Dermis microvascular lymphatic vessel endothelial cell (primary cell): Measurements from ENCODE around the gene GRK5. TPM values are rescaled to one million over a fixed set of nuclear protein-coding genes. Genes with fewer than 3 reads are reported as not detected.

Source experiments
- DNase-seq, 2 donors: peaks; one replicate each; pipeline versions ENCODE4 v3.0.0 to v3.0.0-alpha.2; 2010; ENCODE audit warnings: low read depth in 2 of 2
- total RNA-seq: library from RNA; depleted of rRNA; stranded (reverse); fragments of >200 nt; gene quantifications from 2 replicates; pipeline ENCODE4 v1.2.1, GENCODE V29; 2014

The GRK5 gene
- total RNA-seq, 1 donor from 2014 or later: 28.0 TPM

DNA sequence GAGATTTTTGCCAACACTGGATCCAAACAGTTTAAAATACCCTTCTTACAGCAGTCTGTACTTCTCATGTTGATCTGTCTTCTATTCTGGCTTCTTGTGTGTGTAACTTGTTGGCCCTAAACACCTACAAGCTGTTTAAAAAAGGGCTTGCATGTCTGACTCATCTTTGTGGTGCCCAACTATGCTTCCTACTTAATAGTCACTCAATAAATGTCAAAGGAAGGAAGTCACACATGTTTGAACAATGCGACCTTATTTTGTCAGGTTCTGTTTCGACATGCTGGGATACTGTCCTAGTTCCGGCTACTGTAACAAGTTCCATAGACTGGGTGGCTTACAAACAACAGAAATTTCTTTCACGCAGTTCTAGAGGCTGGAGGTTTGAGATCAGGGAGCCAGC lies 9.4 kb upstream of the GRK5 start:
- peak; percentile 82 to 84 for DNase-seq

DNA sequence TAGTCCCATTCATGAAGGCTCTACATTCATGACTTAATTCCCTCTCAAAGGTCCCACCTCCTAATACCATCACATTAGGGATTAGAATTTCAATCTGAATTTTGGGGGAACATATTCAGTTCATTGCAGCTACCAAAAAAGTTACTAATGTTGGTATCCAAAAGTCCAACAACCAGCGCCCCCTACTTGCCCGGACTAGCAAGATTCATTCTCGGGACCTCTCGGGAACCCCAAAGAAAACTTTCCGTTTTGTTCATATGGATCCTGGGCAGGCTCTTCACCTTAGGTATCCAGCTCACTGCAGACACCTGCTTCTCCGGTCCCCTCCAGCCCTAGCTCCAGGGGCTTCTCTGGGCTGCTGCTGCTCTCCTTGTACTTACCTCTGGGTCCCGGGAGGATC lies 8.9 kb upstream of the GRK5 start:
- peak in 1 of 2 donors; percentile 9 for DNase-seq

DNA sequence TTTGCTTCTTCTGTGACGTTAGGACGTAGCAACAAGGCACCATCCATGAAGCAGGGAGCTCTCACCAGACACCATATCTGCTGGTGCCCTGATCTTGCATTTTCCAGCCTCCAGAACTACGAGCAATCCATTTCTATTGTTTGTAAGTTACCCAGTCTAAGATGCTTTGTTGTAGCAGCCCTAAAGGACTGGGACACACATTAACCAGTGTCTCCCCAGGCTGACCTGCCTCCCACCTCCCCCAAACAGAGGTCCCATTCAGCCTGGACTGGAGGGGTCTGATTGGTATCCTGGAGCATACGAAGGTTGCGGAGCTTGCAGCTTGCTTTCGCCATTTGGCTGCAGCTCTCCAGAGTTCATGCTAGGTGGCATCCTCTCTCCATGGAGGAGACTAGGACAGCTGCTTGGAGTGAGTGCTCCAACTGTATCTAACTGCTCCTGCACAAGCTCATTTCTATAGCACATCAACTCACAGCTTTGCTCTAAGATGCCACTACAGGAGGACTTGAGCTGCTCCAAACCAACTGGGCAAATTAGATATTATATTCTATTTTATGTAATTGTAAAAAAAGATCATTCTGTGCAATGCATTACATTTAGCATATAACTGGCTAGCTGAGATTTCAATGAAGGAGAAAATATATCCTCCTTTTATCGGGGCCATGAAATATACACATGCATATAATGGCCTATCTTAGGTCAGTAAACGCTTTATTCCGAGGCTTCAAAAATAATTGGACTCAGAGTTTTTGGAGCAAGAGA lies 8.0 kb upstream of the GRK5 start:
- peak; percentile 80 to 86 for DNase-seq

DNA sequence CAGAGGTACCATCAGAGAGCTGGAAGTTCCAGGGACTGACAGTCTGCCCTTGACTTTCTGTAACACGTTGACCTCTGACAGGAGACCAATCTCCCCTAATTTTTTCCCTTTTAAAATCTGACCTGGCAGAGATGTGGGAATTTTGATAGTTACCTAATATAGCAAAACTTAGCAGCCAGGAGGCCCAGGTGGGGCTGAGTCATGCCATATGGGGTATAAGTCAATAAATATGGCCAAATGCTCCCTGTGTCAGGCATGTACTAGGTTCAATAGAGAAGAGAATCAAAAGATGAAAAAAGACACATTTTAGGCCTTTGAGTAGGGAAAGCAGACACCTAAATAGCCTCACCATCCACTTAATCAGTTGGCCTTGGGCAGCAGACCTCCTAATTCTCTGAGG lies 6.1 kb upstream of the GRK5 start:
- no peak for DNase-seq

DNA sequence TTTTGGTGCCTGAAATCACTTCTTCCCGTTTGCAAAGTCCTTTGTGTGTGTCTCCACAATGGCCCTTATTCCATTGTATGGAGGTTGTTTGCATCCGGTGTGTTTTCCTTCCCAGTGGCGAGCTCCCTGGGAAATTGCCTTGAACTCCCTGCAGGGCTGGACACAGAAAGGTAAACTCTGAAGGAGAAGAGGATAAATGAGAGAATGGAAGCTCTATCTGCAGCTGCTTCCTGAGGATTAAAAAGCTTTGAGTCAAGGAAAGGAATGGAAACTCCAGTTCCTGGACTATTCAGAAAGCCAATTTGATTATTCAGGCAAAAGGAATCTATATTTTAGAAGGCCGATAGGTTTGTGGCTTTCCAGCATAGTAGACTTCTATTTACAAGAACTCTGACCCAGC lies 4.4 kb upstream of the GRK5 start:
- peak in 1 of 2 donors; percentile 66 for DNase-seq

DNA sequence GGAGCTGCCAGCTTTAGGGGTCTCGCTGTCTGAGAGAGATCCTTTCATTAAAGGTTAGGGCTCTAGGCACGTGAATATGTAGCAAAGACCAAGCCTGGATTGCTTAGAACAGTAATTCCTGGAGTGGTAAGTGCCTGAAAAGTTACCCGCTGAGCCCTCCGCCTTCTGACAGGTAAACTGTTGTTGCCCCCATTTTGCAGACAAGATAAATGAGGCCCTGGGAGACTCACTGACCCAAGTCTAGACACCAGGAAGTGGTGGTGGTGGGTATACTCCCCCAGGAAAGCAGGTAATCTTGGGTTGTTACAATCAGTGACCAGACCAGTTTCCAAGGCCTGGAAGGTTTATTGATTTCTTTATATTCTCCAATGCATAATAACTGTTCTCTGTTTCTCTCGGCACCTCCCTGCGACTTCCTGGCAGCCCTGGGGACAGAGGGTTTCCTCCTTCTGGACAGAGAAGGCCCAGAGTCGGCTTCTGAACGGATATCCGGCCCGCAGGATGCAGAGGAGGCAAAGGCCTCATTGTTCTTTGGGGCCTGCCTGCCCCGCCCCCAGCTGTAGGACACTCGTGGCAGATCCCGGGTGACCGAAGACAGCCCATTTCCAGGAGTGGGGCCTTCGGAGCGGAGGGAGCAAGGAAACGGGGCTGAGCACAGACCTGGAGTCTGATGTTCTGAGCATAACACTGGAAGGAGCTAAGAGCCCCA lies 1.3 kb upstream of the GRK5 start:
- peak in 1 of 2 donors; percentile 57 for DNase-seq

DNA sequence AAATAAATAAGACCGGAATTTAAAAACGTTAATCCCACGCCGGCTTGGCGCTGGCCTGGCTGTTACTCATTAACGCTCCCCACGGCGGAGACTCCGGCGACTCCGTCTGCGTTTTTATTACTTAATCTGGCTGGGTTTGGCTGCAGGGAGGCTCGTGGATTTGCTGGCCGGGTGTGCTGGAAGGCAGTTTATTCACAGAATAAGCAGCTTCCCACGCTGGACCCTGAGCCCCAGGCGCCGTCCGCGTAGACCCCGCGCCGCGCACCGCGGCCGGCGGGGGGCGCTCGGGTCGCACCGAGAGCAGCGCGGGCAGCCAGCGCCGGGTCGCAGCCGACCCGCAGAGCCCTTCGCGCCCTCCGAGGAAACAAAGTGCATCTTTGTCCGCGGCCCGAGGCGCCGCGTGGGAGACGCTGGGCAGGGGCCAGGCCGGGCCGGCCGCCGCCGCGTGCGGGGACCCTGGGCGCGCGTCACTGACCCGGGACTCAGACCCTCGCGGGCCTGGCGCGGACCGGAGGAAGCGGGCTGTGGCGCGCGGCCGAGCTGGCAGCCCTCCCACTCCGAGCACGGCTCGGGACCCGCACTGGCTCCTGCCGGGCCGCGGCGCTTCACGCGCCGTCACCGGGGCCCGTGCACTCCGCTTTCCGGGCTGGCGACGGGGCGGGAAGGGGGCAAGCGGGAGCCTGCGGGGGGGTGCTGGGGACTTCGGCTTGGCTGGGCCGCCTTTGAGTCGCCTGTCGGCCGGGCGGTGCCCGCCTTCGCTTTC lies 587 bp upstream of the GRK5 start:
- DNase-seq: peak; percentile 29 to 74

DNA sequence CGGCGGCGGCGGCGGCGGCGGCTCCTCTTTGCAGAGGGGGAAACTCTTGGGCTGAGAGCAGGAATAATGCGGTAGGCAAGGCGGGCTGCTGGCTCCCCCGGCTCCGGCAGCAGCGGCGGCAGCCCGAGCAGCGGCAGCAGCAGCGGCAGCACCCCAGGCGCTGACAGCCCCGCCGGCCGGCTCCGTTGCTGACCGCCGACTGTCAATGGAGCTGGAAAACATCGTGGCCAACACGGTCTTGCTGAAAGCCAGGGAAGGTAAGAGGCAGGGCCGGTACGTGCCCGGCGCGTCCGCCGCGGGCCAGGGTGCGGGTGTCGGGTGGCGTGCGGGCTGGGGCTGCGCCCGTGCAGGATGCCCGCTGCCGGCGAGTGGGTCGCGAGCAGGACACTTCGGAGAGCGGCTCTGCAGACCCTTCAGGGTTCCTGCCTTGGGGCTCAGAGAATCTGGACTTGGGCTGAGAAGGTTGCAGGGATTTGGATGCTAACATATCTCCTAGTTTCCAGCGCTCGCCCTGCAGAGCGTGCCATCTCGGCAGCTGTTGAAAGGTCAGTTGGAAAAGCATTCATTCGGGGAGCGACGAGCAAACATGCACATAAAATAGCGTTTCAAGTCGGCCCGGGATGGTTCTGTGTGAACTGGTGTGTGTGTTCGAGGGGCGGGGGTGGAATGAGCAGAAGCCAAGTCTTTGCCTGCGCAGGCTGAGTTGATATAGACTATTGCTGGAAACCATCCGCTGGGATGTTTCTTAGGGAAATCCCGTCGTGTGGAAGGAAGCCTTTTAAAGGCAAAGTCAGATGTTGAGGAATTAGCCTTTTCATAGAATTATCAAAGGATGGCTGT lies 562 bp downstream of the GRK5 start:
- DNase-seq: peak in 1 of 2 donors; percentile 67

DNA sequence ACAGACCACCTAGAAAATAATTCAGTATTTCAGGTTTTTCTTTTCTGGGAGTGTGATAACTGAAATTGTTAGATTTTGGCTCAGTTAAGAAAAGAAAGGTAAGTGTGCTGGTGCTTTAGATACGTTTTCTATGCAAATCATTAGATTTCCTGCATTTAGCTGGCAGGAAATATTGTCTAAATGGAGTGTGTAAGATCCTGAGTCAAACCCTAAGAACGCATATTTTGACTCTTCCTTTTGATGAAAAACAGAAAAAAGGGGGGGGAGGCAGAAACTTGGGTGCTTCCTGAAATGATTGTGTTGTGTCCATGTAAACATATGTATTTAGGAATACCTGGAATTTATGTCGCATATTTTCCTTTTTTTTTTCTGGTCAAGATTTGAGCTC lies 1.2 kb downstream of the GRK5 start:
- DNase-seq: peak in 1 of 2 donors; percentile 31

DNA sequence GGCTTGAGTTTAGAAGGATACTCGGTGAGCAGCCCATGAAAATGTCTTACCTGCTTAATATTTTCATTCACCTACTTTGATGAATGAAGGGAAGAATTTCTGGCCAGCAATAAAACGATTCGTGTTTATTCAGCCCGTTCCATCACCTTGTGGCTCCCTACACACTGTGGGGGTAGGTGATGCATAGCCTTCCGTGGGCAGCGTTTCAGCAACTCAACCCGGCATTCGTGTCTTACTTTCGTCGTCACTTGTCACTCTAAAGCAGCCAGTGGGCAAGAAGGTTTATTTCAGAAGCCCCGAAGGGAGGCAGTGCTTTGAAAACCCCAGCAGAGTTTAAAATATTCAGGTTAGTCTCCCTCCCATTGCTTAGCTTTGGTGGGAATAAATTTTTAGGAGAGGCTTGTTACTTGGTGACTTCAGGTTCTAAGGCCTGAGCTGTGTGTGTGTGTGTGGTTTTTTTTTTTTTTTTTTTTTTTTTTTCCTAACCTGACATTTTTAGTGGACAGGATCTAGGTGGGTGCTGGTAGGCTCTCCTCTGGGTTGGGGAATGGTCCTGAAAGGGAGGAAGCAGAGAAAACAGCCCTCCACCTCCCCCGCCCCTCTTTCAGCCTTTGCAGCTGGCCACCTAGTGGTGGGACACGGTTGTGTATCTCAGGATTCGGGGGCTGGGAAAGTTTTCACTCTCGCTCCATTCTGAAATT lies 1.8 kb downstream of the GRK5 start:
- peak; percentile 41 to 76 for DNase-seq

DNA sequence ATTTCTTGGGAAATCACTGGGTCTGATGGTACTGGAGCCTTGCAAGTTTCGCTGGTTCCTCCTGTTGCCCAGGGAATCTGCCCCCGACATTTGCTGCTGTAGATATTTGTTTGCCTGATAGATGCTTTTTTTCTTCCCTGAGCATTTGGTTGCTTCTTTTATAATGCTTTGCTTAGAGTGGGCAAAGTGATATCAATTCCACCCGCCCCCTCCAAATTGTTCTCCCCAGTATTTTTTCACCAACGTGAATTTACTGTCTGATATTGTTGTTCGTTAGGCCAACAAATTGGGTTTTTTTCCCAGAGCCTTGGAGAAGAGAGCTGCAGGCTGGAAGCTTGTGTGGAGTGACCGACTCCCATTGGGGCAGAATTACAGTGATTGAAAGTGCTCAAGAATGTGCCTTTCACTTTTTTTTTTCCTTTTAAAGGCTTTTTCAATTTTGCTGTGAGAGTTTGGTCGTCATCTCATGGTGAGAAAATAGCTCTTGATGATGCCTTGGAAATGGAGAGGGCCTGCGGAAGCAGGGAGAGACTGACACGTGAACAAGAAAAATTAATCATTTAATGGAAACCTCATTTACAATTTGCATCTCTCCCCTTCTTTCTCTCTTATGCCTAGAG lies 2.5 kb downstream of the GRK5 start:
- no peak for DNase-seq

DNA sequence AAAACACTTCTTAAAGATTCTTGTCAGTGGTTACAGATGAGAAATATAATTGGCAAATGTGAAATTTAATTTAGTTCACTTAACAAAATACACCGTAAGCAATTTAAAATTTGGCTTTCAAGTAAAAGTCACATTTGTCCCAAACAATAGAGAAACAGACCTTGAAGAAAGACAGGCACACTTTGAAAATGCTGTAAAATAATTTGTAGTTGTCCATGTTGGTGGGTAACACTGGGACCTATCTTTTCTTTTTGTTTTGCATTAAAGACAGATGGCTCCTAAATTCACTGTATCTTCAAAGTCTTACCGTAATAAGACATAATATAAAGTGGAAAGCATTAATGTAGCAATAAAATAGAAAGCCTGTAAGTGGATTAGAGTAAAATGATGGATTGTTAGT lies 3.3 kb downstream of the GRK5 start:
- DNase-seq: no peak

DNA sequence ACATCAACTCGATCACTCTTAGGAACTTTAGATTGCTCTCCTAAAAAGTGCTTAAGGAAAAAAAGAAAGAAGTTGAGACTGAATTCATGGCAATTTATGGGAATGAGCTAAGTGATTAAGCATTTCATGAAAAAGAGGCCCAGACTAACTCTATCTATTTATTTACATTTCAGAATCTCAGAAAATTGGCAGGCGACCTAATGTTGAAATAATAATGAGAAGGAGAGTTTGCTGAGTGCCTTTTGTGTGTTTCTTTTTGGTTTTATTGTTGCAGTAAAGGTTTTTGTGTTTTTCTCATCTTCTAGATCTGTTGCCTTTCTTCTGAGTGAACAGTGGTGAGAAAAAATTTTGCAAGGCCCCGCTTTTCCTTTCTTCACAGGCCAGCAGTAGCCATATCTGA lies 3.8 kb downstream of the GRK5 start:
- DNase-seq: peak in 1 of 2 donors; percentile 63

DNA sequence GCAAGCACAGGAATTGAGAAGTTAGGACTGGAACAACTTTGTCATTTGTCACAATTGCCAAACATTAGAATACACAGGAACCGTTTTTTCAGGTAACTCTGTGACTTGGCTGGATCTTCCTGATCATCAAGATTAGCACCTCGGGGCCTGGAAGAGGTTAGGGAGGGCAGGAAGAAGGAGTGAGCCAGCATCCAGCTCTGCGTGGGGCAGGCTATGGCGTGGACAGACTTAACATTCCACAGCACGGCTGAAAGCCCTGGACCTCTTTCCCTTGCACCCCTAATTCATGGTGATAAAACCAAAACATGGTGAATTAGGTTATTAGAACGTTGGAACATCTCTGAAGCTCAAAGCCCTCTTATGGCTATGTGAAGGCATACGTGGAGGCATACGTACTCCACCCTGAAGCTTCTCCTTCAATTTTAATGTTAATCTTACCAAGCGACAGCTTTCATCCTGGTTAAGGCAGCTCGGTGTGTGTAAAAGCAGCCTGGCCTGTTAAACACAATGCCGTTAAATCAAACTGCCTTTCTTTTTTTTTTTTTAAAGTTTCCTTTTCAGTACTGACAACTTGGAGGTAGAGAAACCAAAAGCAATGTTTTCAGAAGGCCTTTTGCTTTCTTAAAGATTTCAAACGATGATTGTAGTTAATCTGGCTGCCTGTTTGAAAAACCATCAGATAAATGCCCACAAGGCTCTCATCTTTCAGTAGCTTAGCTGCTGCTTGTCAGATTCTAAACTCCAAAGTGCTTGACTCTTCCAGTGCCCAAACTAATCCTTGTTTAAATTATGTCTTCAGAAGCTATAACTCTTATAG lies 4.5 kb downstream of the GRK5 start:
- DNase-seq: no peak

DNA sequence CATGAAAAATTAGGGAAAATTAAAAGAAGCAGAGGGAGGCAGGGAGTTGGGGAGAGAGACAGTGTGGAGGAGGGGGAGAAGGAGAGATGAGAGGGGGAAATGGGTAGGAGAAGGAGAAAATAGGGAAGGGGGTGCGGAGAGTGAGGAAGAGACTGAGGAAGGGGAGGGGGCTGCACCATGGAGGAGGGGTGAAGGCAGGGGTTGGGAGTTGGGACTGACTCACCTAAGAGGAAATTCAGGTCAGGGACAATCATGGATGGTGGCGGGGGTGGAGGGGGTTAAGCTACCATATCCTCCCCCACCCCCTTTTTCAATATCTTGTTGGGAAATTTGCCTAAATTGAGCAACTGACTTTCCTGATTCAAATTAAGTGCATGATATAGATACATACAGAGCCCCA lies 8.0 kb downstream of the GRK5 start:
- DNase-seq: no peak

DNA sequence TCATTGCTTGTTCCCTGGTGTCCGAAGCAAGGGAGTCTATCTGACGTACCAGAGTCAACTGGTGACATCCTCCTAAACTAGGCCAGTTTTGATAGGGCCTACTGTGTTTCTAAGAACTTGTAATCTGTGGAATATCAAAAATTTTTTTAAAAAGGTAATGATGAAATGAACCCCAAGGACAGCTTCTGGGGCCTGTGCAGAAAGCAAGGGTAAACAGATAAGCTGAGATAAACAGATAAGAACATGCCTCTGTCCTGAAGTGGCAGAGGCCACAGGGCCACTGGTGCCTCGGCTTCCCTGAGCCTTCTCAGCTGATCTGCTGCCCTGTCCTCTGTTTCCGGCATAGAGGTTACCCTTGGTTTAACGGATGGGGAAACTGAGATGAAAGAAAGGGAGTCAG lies 8.8 kb downstream of the GRK5 start:
- DNase-seq: no peak

DNA sequence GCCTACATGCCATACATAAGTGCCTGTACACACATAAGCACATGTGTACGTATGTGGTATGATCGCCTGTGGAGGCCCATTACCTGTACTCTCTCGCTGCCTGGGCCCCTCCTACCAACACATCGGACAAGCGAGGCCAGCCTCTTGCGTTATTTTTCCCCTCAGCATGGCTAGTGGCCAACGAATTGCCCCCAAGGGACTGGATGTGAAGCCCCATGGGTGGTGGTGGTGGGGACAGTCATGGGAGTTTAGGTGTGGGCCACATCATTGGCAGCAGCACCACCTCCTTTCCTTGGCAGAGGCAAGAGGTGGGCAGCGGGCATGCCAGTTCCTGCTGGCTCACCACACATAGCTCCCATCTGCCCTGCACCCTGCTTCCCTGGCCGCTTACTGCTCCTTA lies 10.0 kb downstream of the GRK5 start:
- no peak for DNase-seq

DNA sequence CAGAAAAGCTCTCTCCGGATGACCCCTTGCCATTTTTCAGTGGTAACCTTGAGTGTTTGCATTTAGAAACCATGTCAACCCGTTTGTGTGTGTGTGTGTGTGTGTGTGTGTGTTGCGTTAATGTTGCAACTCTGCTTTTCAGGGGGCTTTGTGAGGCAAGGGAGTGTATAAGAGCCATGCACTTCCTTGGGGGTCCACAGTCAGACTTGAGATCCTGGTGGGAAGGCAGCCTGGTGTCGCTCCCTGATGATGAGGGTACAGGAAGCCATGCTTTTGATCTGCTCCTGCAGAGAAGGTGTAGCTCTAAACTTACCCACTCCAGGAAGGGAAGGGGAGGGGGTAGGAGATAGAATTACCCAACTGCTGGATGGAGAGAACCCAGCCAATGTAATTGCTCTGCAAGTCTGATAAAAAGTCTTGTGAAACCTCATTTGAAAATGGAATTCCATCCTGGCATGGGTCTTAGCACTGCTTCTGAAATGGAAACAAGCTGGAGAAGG lies 10.7 kb downstream of the GRK5 start:
- no peak for DNase-seq

DNA sequence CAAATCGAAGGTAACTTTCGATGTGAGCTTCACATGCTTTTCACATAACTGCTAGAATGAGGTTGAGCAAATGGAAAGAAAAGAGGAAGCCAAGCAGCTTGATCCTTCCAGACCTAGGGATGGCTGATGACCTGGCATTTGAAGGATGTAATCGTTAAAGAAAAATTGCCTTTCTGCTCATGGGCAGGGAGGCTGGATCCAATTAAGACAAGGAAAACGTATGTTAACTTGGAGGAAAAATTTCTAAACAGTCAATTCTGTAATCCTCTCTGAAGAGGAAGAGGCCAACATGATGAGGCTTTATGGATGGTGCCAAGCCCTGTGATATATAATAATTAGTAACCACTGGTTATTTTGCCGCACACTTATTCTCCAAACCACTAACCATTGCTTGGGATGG lies 12.5 kb downstream of the GRK5 start:
- no peak for DNase-seq
